Fibroblast of the aortic adventitia (primary cell): Measurements from ENCODE around the gene CYB5R4. TPM values are rescaled to one million over a fixed set of nuclear protein-coding genes. Genes with fewer than 3 reads are reported as not detected.

Source experiments
- DNase-seq: peaks from one replicate; pipeline ENCODE4 v3.0.0-alpha.2; 2010; ENCODE audit warnings: low read depth
- H3K4me3 ChIP-seq: 2 replicates; pipeline ENCODE4 v1.5.1; 2011; ENCODE audit warnings: low read depth, mild to moderate bottlenecking, control low read depth, low read length, moderate library complexity
- total RNA-seq: library from RNA; depleted of rRNA; stranded (reverse); fragments of >200 nt; gene quantifications from 2 replicates; pipeline ENCODE4 v1.2.3, GENCODE V29; 2012; ENCODE audit warnings: low replicate concordance
- TF ChIP-seq, protein P1 (sequence below): IDR thresholded peaks from 2 replicates; pipeline ENCODE4 v1.5.1; 2011; ENCODE audit warnings: mild to moderate bottlenecking, low read length, control low read depth, inconsistent platforms; ENCODE audit not compliant: insufficient read depth

CYB5R4 gene
- total RNA-seq, 1 donor, result 7.2 TPM

DNA sequence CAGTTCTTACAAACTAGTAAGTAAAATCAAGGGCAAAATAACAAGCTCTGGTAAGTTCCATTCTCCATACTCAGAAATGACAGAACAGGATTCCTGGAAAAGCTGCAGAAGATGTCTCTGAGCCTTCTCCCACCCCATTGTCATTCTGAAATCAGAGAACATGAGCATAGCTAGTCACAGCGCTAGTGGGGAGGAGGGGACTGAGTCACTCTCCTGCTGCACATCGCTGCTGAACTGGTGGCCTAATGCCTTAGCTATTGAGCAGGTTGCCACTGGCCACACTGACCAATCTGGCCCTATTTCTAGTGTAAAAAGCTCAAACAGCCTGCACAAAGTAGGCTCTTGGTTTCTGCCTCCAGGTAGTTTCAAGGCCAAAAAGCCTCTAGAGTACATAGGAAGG, 32.4 kb upstream of the CYB5R4 start:
- no peak overlapping the region for H3K4me3 ChIP-seq
- TF ChIP-seq, protein P1, sequence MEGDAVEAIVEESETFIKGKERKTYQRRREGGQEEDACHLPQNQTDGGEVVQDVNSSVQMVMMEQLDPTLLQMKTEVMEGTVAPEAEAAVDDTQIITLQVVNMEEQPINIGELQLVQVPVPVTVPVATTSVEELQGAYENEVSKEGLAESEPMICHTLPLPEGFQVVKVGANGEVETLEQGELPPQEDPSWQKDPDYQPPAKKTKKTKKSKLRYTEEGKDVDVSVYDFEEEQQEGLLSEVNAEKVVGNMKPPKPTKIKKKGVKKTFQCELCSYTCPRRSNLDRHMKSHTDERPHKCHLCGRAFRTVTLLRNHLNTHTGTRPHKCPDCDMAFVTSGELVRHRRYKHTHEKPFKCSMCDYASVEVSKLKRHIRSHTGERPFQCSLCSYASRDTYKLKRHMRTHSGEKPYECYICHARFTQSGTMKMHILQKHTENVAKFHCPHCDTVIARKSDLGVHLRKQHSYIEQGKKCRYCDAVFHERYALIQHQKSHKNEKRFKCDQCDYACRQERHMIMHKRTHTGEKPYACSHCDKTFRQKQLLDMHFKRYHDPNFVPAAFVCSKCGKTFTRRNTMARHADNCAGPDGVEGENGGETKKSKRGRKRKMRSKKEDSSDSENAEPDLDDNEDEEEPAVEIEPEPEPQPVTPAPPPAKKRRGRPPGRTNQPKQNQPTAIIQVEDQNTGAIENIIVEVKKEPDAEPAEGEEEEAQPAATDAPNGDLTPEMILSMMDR, result no peak
- DNase-seq, result no peak

DNA sequence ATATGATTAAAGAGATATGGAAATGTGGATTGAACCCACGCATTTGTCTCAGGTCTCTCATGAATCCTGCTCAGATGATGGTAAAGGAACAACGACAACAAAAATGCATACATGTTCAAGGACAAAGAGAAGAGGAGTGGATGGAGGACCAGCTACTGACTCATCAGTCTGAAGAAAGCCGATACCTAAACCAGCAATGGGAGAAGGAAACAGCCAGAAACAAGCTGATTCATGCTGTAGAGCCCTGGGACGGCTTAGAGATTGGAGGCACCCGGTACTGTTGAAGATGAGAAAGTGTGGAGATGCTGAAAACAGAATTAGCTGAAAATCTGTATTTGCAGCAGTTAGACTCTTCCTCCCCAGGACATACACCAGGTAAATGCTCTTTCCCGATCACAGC, 20.8 kb upstream of the CYB5R4 start:
- DNase-seq, result no peak
- H3K4me3 ChIP-seq, result no peak overlapping the region

DNA sequence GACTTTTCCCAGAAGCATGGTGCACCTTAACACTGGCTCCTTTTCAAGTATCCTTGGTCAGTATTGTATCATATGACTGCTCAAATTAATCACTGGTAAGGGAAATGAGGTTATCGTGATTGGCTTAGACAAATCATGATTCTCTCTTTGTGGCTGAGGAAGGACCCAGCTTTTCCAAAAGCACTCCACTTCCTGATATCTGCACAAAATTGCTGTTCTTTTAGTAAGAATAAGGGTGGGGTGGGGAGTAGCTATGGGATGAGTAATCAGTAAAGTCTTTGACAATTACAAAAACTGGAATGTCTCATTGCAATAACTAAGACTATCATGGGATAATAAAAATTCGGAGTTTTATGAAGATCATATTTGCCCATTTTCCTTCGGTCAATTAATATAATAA, 15.3 kb upstream of the CYB5R4 start:
- H3K4me3 ChIP-seq, result no peak overlapping the region
- TF ChIP-seq, protein P1, result no peak
- no peak for DNase-seq

More for the DNA sequence above, 20.8 kb upstream of the CYB5R4 start:
- TF ChIP-seq, protein P1, result no peak

DNA sequence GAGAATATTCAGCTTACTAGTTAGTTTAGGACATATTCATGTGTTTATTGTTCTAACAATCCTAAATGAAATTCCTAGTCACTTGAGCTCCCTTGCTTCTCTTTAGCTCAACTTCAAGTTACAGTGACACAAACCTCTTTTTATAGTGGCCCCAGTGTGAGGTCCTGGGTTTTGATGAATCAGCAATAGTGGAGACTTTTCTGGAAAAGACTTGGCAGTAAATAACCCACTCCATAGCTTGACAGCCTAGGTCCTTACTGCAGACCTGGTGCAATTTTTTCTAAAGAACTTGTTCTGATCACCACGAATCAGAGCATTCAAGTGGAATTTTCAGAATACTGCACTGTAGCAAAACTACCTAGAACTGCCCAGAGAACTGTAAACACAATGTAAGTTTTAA, 13.2 kb upstream of the CYB5R4 start:
- TF ChIP-seq, protein P1, result no peak
- DNase-seq, result no peak
- no peak overlapping the region for H3K4me3 ChIP-seq

DNA sequence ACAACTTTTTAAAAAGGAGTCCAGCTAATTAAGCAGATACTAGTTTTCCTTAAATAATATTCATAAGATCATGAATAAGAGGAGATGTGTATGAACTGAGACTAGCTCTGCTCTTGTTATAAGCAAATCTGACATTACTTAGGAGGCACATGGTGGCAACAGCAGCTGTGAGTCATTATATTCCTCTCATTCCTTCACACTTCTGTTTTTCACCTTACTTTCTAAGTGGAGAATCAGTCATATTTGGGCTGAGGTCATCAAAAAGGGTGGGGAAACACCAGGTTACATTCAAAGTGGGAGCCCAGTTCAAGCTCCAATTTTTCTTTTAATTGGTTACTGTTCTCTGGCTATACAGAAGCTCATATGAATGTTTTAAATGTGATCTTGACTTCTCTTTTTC, 12.3 kb upstream of the CYB5R4 start:
- no peak for DNase-seq
- no peak overlapping the region for H3K4me3 ChIP-seq
- TF ChIP-seq, protein P1, result no peak

DNA sequence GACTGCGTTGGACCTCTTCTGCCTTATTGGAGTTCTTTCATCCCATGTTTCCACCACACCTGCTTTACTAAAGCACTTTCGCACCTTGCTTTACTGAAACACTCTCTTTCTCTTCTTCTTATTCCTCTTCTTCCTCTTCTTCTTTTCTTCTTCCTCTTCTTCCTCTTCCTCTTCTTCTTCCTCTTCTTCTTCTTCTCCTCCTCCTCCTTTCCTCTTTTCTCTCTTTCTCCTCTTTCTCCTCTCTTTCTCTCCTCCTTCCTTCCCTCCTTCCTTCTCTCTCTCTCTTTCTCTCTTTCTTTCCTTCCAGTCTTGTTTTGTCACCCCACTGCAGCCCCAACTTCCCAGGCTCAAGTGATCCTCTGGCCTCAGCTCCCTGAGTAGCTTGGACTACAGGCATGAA, 10.4 kb upstream of the CYB5R4 start:
- DNase-seq, result no peak
- TF ChIP-seq, protein P1, result no peak
- H3K4me3 ChIP-seq, result no peak overlapping the region

DNA sequence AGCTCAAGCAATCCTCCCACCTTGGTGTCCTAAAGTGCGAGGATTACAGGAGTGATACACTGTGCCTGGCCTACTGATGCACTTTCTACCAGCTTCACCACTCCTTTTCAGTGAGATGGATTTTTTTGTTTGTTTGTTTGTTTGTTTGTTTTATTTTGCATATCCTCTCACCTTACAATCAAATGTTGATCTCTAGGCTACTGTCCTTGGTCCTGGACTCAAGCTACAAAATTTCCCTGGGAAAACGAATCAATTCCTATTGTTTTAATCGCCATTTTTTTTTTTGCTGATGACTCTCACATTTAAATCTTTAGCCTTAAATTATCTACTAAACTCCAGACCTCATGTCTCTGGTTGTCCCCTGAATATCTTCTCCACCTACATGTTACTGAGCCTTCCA, 9.9 kb upstream of the CYB5R4 start:
- TF ChIP-seq, protein P1, result no peak
- no peak overlapping the region for H3K4me3 ChIP-seq
- no peak for DNase-seq
